WTC11 (cell line): ENCODE data around the gene ZCCHC7. TPM values are rescaled to one million over a fixed set of nuclear protein-coding genes. Genes with fewer than 3 reads are reported as not detected.

Source experiments
- ATAC-seq: fragments of 200-7000 bp; cut with Tn5 transposase; 2 replicates; pipeline ENCODE4 v1.10.0; 2021; ENCODE audit warnings: mild to moderate bottlenecking, moderate library complexity
- Bru-seq: library from RNA; stranded (reverse); fragments of 400-500 nt; gene quantifications from one replicate; lab custom pipeline; 2021; lab: Mats Ljungman, UMichigan
- CTCF ChIA-PET: fragments of 300-600 bp; sonication (Branson Sonifier 250); formaldehyde crosslinking; loops from one replicate; lab custom pipeline; 2021; ENCODE audit warnings: antibody characterized with exemption; lab: Charles Lee
- POLR2A ChIA-PET: fragments of 350-600 bp; sonication (Branson Sonifier 250); formaldehyde crosslinking; loops from one replicate; lab custom pipeline; 2021; ENCODE audit warnings: antibody characterized with exemption; lab: Charles Lee
- DNase-seq: peaks from one replicate; pipeline ENCODE4 v3.0.0; 2021; ENCODE audit warnings: low spot score
- H3K27ac Mint-ChIP-seq: 2 replicates; pipeline ENCODE4 v1.8.0; 2021; ENCODE audit warnings: mixed read lengths
- H3K27me3 Mint-ChIP-seq: 2 replicates; pipeline ENCODE4 v1.8.0; 2021; ENCODE audit warnings: low read depth, mild to moderate bottlenecking, moderate library complexity, mixed read lengths
- H3K36me3 Mint-ChIP-seq: 2 replicates; pipeline ENCODE4 v1.8.0; 2021; ENCODE audit warnings: mixed read lengths
- H3K4me1 Mint-ChIP-seq: 2 replicates; pipeline ENCODE4 v1.8.0; 2022; ENCODE audit warnings: mixed read lengths
- H3K4me3 Mint-ChIP-seq: 2 replicates; pipeline ENCODE4 v1.8.0; 2021; ENCODE audit warnings: mild to moderate bottlenecking, moderate library complexity, mixed read lengths
- H3K9me3 Mint-ChIP-seq: 2 replicates; pipeline ENCODE4 v1.8.0; 2021; ENCODE audit warnings: mixed read lengths
- ELF4 ChIP-seq: sonication (generic); formaldehyde crosslinking; IDR thresholded peaks from 2 replicates; pipeline ENCODE4 v1.8.1; 2022; ENCODE audit warnings: low read depth, mild to moderate bottlenecking, moderate library complexity, missing genetic modification reagents
- HMGA2 ChIP-seq: fragments of 250-450 bp; sonication (Bioruptor Pico); IDR thresholded peaks from 2 replicates; pipeline ENCODE4 v1.4.0; 2021; ENCODE audit warnings: mild to moderate bottlenecking, moderate library complexity
- IRF2 ChIP-seq: sonication (generic); formaldehyde crosslinking; IDR thresholded peaks from 2 replicates; pipeline ENCODE4 v1.8.0; 2022; ENCODE audit warnings: low read depth, missing genetic modification reagents, borderline replicate concordance
- JAZF1 ChIP-seq: fragments of 250-450 bp; sonication (Bioruptor Pico); IDR thresholded peaks from 2 replicates; pipeline ENCODE4 v1.9.0; 2021; ENCODE audit warnings: moderate library complexity, mild to moderate bottlenecking, inconsistent platforms
- JUN ChIP-seq: sonication (generic); formaldehyde crosslinking; IDR thresholded peaks from 2 replicates; pipeline ENCODE4 v1.8.0; 2023; ENCODE audit warnings: mild to moderate bottlenecking, missing genetic modification reagents
- MXD4 ChIP-seq: fragments of 250-450 bp; sonication (Bioruptor Pico); IDR thresholded peaks from 2 replicates; pipeline ENCODE4 v1.8.0; 2021; ENCODE audit warnings: mild to moderate bottlenecking, moderate library complexity, borderline replicate concordance
- NFATC4 ChIP-seq: fragments of 250-450 bp; sonication (Bioruptor Pico); IDR thresholded peaks from 2 replicates; pipeline ENCODE4 v1.9.0; 2021; ENCODE audit warnings: mild to moderate bottlenecking
- NFYB ChIP-seq: sonication (generic); formaldehyde crosslinking; conservative IDR thresholded peaks from 2 replicates; pipeline ENCODE4 v1.8.0; 2022; ENCODE audit warnings: low read depth, missing genetic modification reagents
- NR3C1 ChIP-seq: sonication (generic); formaldehyde crosslinking; conservative IDR thresholded peaks from 2 replicates; pipeline ENCODE4 v1.8.1; 2023; ENCODE audit warnings: low read depth, mild to moderate bottlenecking, missing genetic modification reagents
- OVOL2 ChIP-seq: fragments of 250-450 bp; sonication (Bioruptor Pico); IDR thresholded peaks from 2 replicates; pipeline ENCODE4 v1.9.0; 2021; ENCODE audit warnings: mild to moderate bottlenecking, borderline replicate concordance
- RORB ChIP-seq: fragments of 250-450 bp; sonication (Bioruptor Pico); IDR thresholded peaks from 2 replicates; pipeline ENCODE4 v1.9.0; 2021; ENCODE audit warnings: mild to moderate bottlenecking
- SMAD4 ChIP-seq: sonication (generic); formaldehyde crosslinking; IDR thresholded peaks from 2 replicates; pipeline ENCODE4 v1.8.0; 2022; ENCODE audit warnings: mild to moderate bottlenecking, missing genetic modification reagents
- TP53 ChIP-seq: sonication (generic); formaldehyde crosslinking; IDR thresholded peaks from 2 replicates; pipeline ENCODE4 v1.8.1; 2023; ENCODE audit warnings: mild to moderate bottlenecking, missing genetic modification reagents
- ZNF317 ChIP-seq: sonication (generic); formaldehyde crosslinking; IDR thresholded peaks from 2 replicates; pipeline ENCODE4 v1.8.1; 2023; ENCODE audit warnings: low read depth, mild to moderate bottlenecking, moderate library complexity, missing genetic modification reagents, borderline replicate concordance
- long read RNA-seq, 3 experiments: library from RNA in 1 of 3; library from capped mRNA in 1 of 3; library from polyadenylated mRNA in 1 of 3; unstranded in 2 of 3; stranded (forward) in 1 of 3; transcript quantifications; one replicate each; pipeline ENCODE4 v2.0.0, GENCODE V29; 2021
- total RNA-seq: library from RNA; stranded (reverse); gene quantifications from 3 replicates; pipeline ENCODE4 v1.2.3, GENCODE V29; 2021
- TF ChIP-seq, protein P1 (sequence below): fragments of 250-450 bp; sonication (Bioruptor Pico); IDR thresholded peaks from 2 replicates; pipeline ENCODE4 v1.9.0; 2021; ENCODE audit warnings: moderate library complexity, mild to moderate bottlenecking, inconsistent platforms, borderline replicate concordance
- TF ChIP-seq, protein P2 (sequence below): sonication (generic); formaldehyde crosslinking; IDR thresholded peaks from 2 replicates; pipeline ENCODE4 v1.8.0; 2022; ENCODE audit warnings: mild to moderate bottlenecking, missing genetic modification reagents
- TF ChIP-seq, protein P3 (sequence below): sonication (generic); formaldehyde crosslinking; conservative IDR thresholded peaks from 2 replicates; pipeline ENCODE4 v1.8.1; 2022; ENCODE audit warnings: mild to moderate bottlenecking, missing genetic modification reagents
- TF ChIP-seq, protein P4 (sequence below): sonication (generic); formaldehyde crosslinking; IDR thresholded peaks from 2 replicates; pipeline ENCODE4 v1.8.1; 2022; ENCODE audit warnings: low read depth, mild to moderate bottlenecking, moderate library complexity, missing genetic modification reagents, borderline replicate concordance
- TF ChIP-seq, protein P5 (sequence below): sonication (generic); formaldehyde crosslinking; IDR thresholded peaks from 2 replicates; pipeline ENCODE4 v1.8.1; 2023; ENCODE audit warnings: mild to moderate bottlenecking, missing genetic modification reagents, moderate library complexity
- TF ChIP-seq, protein P6 (sequence below): sonication (generic); formaldehyde crosslinking; IDR thresholded peaks from 2 replicates; pipeline ENCODE4 v1.8.1; 2022; ENCODE audit warnings: mild to moderate bottlenecking, moderate library complexity, missing genetic modification reagents
- TF ChIP-seq, protein P7 (sequence below): sonication (generic); formaldehyde crosslinking; IDR thresholded peaks from 2 replicates; pipeline ENCODE4 v1.8.0; 2022; ENCODE audit warnings: missing genetic modification reagents
- TF ChIP-seq, protein P8 (sequence below): sonication (generic); formaldehyde crosslinking; IDR thresholded peaks from 2 replicates; pipeline ENCODE4 v1.8.0; 2023; ENCODE audit warnings: mild to moderate bottlenecking, missing genetic modification reagents

Gene ZCCHC7
- total RNA-seq (25.6 to 30.1 TPM (median 27.2 TPM) in 3 replicates), Bru-seq, nascent RNA (percentile 85 among the genes with signal in this experiment)
- long read RNA-seq, experiment 1, transcript ZCCHC7-209 (9 exons, 2,828 nt) = minor isoform, 8 of 142 reads
- long read RNA-seq, experiment 1, transcript ZCCHC7-202 (9 exons, 2,619 nt) = major isoform, 41 of 142 reads
- long read RNA-seq, experiment 1, partial matches to known transcripts = 6 of 142 reads
- long read RNA-seq, experiment 1, other reads (novel, unspliced or antisense) = 87 of 142 reads
- long read RNA-seq, experiment 2, partial matches to known transcripts = 9 of 30 reads
- long read RNA-seq, experiment 2, other reads (novel, unspliced or antisense) = 20 of 30 reads
- long read RNA-seq, experiment 3, transcript ZCCHC7-202 (9 exons, 2,619 nt) = major isoform, 9 of 60 reads
- long read RNA-seq, experiment 3, partial matches to known transcripts = 7 of 60 reads
- long read RNA-seq, experiment 3, other reads (novel, unspliced or antisense) = 44 of 60 reads

DNA sequence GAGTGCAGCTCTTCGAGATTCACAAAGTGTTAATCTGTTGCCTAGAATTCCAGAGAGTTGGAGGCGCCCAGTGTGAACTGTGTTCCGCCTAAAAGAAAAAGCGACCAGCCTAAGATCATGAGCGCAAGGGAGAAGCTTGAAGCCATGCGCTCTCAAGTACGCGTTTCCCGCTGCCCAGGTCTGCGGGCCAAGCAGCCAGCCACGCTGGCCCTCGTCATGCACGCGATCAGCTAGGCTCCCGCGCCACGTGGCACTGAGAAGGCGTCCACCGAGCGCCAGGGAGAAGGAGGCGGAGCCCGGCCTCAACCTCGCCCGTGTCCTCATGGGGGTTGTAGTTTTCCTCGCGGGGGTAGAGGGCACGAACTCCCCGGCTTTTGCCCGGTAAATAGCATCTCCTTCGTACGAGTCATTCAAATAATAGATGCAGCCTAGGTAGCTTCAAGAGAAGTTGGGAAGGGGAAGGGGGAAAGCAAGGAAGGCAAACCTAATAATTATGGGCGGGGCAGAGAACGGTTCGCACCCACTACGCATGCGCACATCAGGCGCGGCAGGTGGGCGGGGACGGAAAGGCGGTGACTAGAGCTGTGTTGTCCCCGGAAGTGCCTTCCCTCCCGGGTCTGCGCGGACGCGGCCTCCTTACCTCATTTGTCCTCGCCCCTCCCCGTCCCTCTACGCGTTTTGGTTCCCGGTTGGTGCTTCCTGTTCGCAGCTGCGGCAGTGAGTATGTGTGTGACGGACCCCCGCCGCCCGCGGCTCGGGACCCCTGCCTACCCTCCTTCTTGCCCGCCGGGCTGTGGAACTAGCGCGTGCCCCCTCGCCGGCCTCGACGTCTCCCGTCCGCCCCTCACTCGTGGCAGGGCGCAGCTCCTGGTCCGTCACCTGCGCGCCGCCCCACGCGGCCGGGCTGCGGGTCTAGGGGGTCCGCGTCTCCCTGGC is at the start of gene ZCCHC7:
Gene ZCCHC7 (plus strand): TSS at position 668 of the 936 bp plus-strand sequence.
- H3K27me3 Mint-ChIP-seq = peaks cover 14% of the 10 kb centered on the region
- peaks cover 27% of the 10 kb centered on the region for H3K4me1 Mint-ChIP-seq
- H3K9me3 Mint-ChIP-seq = peaks cover 6% of the 10 kb centered on the region
- POLR2A ChIA-PET = interaction anchor here (0.5 to 1.0 kb wide), 5 partner anchors 60 to 94 kb away, joined by 3 to 7 read pairs (median 4); partner anchors contain the start of gene PAX5
- peak within 1 kb of the TSS; percentile 98 for H3K27ac Mint-ChIP-seq
- peak within 1 kb of the TSS; percentile 97 for H3K4me3 Mint-ChIP-seq
- DNase-seq (peak; percentile 98), ATAC-seq (peak; percentile 97)
- peaks cover 6% of the 10 kb centered on the region for H3K36me3 Mint-ChIP-seq
- CTCF ChIA-PET = interaction anchor here (0.6 to 3.2 kb wide), 14 partner anchors 23 to 291 kb away, joined by 3 to 20 read pairs (median 4); partner anchors contain the start of gene PAX5
- TF ChIP-seq SMAD4 (CRISPR knock-in tag) (peak; percentile 97), RORB (CRISPR knock-in tag) (no peak), NFYB (CRISPR knock-in tag) (peak; percentile 68), TP53 (CRISPR knock-in tag) (peak; percentile 98), JUN (peak; percentile 98), MXD4 (CRISPR knock-in tag) (no peak), JAZF1 (no peak), OVOL2 (CRISPR knock-in tag) (no peak), HMGA2 (CRISPR knock-in tag) (0 out of 2 replicates have a peak, but pooled peaks have one; percentile 4), NR3C1 (CRISPR knock-in tag) (no peak), IRF2 (CRISPR knock-in tag) (peak; percentile 97), NFATC4 (no peak), ZNF317 (CRISPR knock-in tag) (peak; percentile 87), ELF4 (CRISPR knock-in tag) (peak; percentile 98)
- TF ChIP-seq, protein P1, sequence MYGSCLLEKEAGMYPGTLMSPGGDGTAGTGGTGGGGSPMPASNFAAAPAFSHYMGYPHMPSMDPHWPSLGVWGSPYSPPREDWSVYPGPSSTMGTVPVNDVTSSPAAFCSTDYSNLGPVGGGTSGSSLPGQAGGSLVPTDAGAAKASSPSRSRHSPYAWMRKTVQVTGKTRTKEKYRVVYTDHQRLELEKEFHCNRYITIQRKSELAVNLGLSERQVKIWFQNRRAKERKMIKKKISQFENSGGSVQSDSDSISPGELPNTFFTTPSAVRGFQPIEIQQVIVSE (CRISPR knock-in tag) = no peak
- TF ChIP-seq, protein P2, sequence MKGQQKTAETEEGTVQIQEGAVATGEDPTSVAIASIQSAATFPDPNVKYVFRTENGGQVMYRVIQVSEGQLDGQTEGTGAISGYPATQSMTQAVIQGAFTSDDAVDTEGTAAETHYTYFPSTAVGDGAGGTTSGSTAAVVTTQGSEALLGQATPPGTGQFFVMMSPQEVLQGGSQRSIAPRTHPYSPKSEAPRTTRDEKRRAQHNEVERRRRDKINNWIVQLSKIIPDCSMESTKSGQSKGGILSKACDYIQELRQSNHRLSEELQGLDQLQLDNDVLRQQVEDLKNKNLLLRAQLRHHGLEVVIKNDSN (CRISPR knock-in tag) = peak; percentile 94
- TF ChIP-seq, protein P3, sequence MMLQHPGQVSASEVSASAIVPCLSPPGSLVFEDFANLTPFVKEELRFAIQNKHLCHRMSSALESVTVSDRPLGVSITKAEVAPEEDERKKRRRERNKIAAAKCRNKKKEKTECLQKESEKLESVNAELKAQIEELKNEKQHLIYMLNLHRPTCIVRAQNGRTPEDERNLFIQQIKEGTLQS (CRISPR knock-in tag) = peak; percentile 89
- TF ChIP-seq, protein P4, sequence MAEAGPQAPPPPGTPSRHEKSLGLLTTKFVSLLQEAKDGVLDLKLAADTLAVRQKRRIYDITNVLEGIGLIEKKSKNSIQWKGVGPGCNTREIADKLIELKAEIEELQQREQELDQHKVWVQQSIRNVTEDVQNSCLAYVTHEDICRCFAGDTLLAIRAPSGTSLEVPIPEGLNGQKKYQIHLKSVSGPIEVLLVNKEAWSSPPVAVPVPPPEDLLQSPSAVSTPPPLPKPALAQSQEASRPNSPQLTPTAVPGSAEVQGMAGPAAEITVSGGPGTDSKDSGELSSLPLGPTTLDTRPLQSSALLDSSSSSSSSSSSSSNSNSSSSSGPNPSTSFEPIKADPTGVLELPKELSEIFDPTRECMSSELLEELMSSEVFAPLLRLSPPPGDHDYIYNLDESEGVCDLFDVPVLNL (CRISPR knock-in tag) = peak; percentile 95
- TF ChIP-seq, protein P5, sequence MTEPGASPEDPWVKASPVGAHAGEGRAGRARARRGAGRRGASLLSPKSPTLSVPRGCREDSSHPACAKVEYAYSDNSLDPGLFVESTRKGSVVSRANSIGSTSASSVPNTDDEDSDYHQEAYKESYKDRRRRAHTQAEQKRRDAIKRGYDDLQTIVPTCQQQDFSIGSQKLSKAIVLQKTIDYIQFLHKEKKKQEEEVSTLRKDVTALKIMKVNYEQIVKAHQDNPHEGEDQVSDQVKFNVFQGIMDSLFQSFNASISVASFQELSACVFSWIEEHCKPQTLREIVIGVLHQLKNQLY (CRISPR knock-in tag) = peak; percentile 98
- TF ChIP-seq, protein P6, sequence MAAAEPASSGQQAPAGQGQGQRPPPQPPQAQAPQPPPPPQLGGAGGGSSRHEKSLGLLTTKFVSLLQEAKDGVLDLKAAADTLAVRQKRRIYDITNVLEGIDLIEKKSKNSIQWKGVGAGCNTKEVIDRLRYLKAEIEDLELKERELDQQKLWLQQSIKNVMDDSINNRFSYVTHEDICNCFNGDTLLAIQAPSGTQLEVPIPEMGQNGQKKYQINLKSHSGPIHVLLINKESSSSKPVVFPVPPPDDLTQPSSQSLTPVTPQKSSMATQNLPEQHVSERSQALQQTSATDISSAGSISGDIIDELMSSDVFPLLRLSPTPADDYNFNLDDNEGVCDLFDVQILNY (CRISPR knock-in tag) = peak; percentile 99
- TF ChIP-seq, protein P7, sequence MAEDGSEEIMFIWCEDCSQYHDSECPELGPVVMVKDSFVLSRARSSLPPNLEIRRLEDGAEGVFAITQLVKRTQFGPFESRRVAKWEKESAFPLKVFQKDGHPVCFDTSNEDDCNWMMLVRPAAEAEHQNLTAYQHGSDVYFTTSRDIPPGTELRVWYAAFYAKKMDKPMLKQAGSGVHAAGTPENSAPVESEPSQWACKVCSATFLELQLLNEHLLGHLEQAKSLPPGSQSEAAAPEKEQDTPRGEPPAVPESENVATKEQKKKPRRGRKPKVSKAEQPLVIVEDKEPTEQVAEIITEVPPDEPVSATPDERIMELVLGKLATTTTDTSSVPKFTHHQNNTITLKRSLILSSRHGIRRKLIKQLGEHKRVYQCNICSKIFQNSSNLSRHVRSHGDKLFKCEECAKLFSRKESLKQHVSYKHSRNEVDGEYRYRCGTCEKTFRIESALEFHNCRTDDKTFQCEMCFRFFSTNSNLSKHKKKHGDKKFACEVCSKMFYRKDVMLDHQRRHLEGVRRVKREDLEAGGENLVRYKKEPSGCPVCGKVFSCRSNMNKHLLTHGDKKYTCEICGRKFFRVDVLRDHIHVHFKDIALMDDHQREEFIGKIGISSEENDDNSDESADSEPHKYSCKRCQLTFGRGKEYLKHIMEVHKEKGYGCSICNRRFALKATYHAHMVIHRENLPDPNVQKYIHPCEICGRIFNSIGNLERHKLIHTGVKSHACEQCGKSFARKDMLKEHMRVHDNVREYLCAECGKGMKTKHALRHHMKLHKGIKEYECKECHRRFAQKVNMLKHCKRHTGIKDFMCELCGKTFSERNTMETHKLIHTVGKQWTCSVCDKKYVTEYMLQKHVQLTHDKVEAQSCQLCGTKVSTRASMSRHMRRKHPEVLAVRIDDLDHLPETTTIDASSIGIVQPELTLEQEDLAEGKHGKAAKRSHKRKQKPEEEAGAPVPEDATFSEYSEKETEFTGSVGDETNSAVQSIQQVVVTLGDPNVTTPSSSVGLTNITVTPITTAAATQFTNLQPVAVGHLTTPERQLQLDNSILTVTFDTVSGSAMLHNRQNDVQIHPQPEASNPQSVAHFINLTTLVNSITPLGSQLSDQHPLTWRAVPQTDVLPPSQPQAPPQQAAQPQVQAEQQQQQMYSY (CRISPR knock-in tag) = peak; percentile 84
- TF ChIP-seq, protein P8, sequence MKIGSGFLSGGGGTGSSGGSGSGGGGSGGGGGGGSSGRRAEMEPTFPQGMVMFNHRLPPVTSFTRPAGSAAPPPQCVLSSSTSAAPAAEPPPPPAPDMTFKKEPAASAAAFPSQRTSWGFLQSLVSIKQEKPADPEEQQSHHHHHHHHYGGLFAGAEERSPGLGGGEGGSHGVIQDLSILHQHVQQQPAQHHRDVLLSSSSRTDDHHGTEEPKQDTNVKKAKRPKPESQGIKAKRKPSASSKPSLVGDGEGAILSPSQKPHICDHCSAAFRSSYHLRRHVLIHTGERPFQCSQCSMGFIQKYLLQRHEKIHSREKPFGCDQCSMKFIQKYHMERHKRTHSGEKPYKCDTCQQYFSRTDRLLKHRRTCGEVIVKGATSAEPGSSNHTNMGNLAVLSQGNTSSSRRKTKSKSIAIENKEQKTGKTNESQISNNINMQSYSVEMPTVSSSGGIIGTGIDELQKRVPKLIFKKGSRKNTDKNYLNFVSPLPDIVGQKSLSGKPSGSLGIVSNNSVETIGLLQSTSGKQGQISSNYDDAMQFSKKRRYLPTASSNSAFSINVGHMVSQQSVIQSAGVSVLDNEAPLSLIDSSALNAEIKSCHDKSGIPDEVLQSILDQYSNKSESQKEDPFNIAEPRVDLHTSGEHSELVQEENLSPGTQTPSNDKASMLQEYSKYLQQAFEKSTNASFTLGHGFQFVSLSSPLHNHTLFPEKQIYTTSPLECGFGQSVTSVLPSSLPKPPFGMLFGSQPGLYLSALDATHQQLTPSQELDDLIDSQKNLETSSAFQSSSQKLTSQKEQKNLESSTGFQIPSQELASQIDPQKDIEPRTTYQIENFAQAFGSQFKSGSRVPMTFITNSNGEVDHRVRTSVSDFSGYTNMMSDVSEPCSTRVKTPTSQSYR (CRISPR knock-in tag) = peak; percentile 99
